Measurements from ENCODE around the gene EPHA10.

Gene EPHA10

GRCh38 chr1:37672136-37672870 is 92.6 kb downstream of the EPHA10 start:
- no peak for DNase-seq

GRCh38 chr1:37671261-37671660 is 93.7 kb downstream of the EPHA10 start:
- DNase-seq: no peak

GRCh38 chr1:37670133-37670532 is 94.8 kb downstream of the EPHA10 start:
- no peak for DNase-seq

GRCh38 chr1:37667023-37667671 is 97.8 kb downstream of the EPHA10 start:
- DNase-seq: no peak

- no peak for DNase-seq
Observed at GRCh38 chr1:37666241-37666867, 98.6 kb downstream of the EPHA10 start.
